ENCODE results near the gene TIAM2.

GRCh38 chr6:155157101-155157500 is 162.0 kb downstream of the TIAM2 start:
- TF ChIP-seq CTCF (IDR thresholded peaks at IDR 0.05) (no peak), POLR2A (IDR thresholded peaks at IDR 0.05) (no peak), POLR2AphosphoS5 (IDR thresholded peaks at IDR 0.05) (no peak), EP300 (IDR thresholded peaks at IDR 0.05) (no peak)

Data from sigmoid colon (tissue), 4 donors.